Measurements from ENCODE around the gene IL20.

The IL20 gene

GRCh38 chr1:206895325-206895724 lies 29.9 kb downstream of the IL20 start:
- Histone ChIP-seq H3K27ac (ENCODE audit: low read length, poor library complexity, severe bottlenecking) (no peak overlapping the region), H3K18ac (ENCODE audit: low read depth in 1 of 2, low read length in 2 of 2) (peak overlapping the region; percentile 14 to 78), H3K79me1 (replicated peaks; ENCODE audit: low read length, poor library complexity, severe bottlenecking) (no peaks in the 10 kb centered on the region), H3K4me2 (ENCODE audit: low read length, poor library complexity, severe bottlenecking) (no peak overlapping the region), H3K4ac (ENCODE audit: low read depth in 1 of 2, low read length in 2 of 2) (peak overlapping the region in 1 of 2 experiments; percentile 58), H3K9me3 (ENCODE audit: control insufficient read depth, low read length) (no peaks in the 10 kb centered on the region), H3K4me1 (ENCODE audit: control insufficient read depth, insufficient read depth, low read depth, low read length) (peaks cover 7% of the 10 kb centered on the region), H2BK5ac (ENCODE audit: low read depth, low read length, poor library complexity, severe bottlenecking) (no peak overlapping the region), H3K14ac (ENCODE audit: low read length in 2 of 2) (no peak overlapping the region), H3K4me3 (ENCODE audit: insufficient read depth in 1 of 2, low read depth in 1 of 2, low read length in 2 of 2) (no peak overlapping the region), H4K91ac (ENCODE audit: low read length) (peak overlapping the region; percentile 96), H2AK5ac (ENCODE audit: low read length, severe bottlenecking) (no peak overlapping the region), H2AFZ (ENCODE audit: low read depth, low read length) (no peak overlapping the region), H3K9ac (ENCODE audit: low read length) (no peak overlapping the region), H3K36me3 (ENCODE audit: control insufficient read depth in 1 of 2, insufficient read depth in 2 of 2, low read depth in 1 of 2, low read length in 2 of 2) (no peaks in the 10 kb centered on the region), H2BK120ac (ENCODE audit: low read depth, low read length) (no peak overlapping the region), H3K27me3 (ENCODE audit: control insufficient read depth in 1 of 2, insufficient read depth in 1 of 2, low read length in 2 of 2) (peaks cover 0 to 9% of the 10 kb centered on the region in 2 experiments), H3K23ac (ENCODE audit: low read length in 2 of 2) (no peak overlapping the region), H2BK12ac (ENCODE audit: low read length in 2 of 2) (peak overlapping the region; percentile 81 to 97), H2BK15ac (ENCODE audit: low read depth, poor library complexity, severe bottlenecking) (peak overlapping the region; percentile 54), H4K8ac (ENCODE audit: low read length) (peak overlapping the region; percentile 41)
- DNase-seq: no peak
- WGBS: 81% methylated on average over 3 of the region's 3 CpGs

GRCh38 chr1:206895837-206896242 lies 30.4 kb downstream of the IL20 start:
- Histone ChIP-seq H3K23ac (ENCODE audit: low read length in 2 of 2) (no peak overlapping the region), H3K9me3 (ENCODE audit: control insufficient read depth, low read length) (no peaks in the 10 kb centered on the region), H2BK5ac (ENCODE audit: low read depth, low read length, poor library complexity, severe bottlenecking) (no peak overlapping the region), H3K27me3 (ENCODE audit: control insufficient read depth in 1 of 2, insufficient read depth in 1 of 2, low read length in 2 of 2) (peaks cover 2 to 9% of the 10 kb centered on the region in 2 experiments), H3K79me1 (replicated peaks; ENCODE audit: low read length, poor library complexity, severe bottlenecking) (no peaks in the 10 kb centered on the region), H3K9ac (ENCODE audit: low read length) (no peak overlapping the region), H2BK120ac (ENCODE audit: low read depth, low read length) (no peak overlapping the region), H4K8ac (ENCODE audit: low read length) (no peak overlapping the region), H2AK5ac (ENCODE audit: low read length, severe bottlenecking) (no peak overlapping the region), H3K4ac (ENCODE audit: low read depth in 1 of 2, low read length in 2 of 2) (no peak overlapping the region), H4K91ac (ENCODE audit: low read length) (peak overlapping the region; percentile 28), H3K4me3 (ENCODE audit: insufficient read depth in 1 of 2, low read depth in 1 of 2, low read length in 2 of 2) (no peak overlapping the region), H2BK15ac (ENCODE audit: low read depth, poor library complexity, severe bottlenecking) (no peak overlapping the region), H3K4me2 (ENCODE audit: low read length, poor library complexity, severe bottlenecking) (no peak overlapping the region), H3K18ac (ENCODE audit: low read depth in 1 of 2, low read length in 2 of 2) (peak overlapping the region in 1 of 2 experiments; percentile 78), H3K27ac (ENCODE audit: low read length, poor library complexity, severe bottlenecking) (no peak overlapping the region), H3K4me1 (ENCODE audit: control insufficient read depth, insufficient read depth, low read depth, low read length) (peaks cover 7% of the 10 kb centered on the region), H3K36me3 (ENCODE audit: control insufficient read depth in 1 of 2, insufficient read depth in 2 of 2, low read depth in 1 of 2, low read length in 2 of 2) (no peaks in the 10 kb centered on the region), H2AFZ (ENCODE audit: low read depth, low read length) (no peak overlapping the region), H2BK12ac (ENCODE audit: low read length in 2 of 2) (peak overlapping the region; percentile 31 to 81), H3K14ac (ENCODE audit: low read length in 2 of 2) (no peak overlapping the region)
- peak; percentile 93 for DNase-seq
- WGBS: 52% methylated on average over 3 of the region's 3 CpGs

GRCh38 chr1:206896261-206896660 lies 30.8 kb downstream of the IL20 start:
- Histone ChIP-seq H3K4me2 (ENCODE audit: low read length, poor library complexity, severe bottlenecking) (no peak overlapping the region), H2BK5ac (ENCODE audit: low read depth, low read length, poor library complexity, severe bottlenecking) (no peak overlapping the region), H2AK5ac (ENCODE audit: low read length, severe bottlenecking) (no peak overlapping the region), H2BK120ac (ENCODE audit: low read depth, low read length) (no peak overlapping the region), H4K8ac (ENCODE audit: low read length) (peak overlapping the region; percentile 21), H4K91ac (ENCODE audit: low read length) (peak overlapping the region; percentile 65), H3K79me1 (replicated peaks; ENCODE audit: low read length, poor library complexity, severe bottlenecking) (no peaks in the 10 kb centered on the region), H3K23ac (ENCODE audit: low read length in 2 of 2) (no peak overlapping the region), H2BK12ac (ENCODE audit: low read length in 2 of 2) (peak overlapping the region; percentile 59 to 61), H2AFZ (ENCODE audit: low read depth, low read length) (no peak overlapping the region), H2BK15ac (ENCODE audit: low read depth, poor library complexity, severe bottlenecking) (no peak overlapping the region), H3K4ac (ENCODE audit: low read depth in 1 of 2, low read length in 2 of 2) (peak overlapping the region; percentile 3 to 13), H3K9me3 (ENCODE audit: control insufficient read depth, low read length) (no peaks in the 10 kb centered on the region), H3K27me3 (ENCODE audit: control insufficient read depth in 1 of 2, insufficient read depth in 1 of 2, low read length in 2 of 2) (peaks cover 2 to 9% of the 10 kb centered on the region in 2 experiments), H3K4me1 (ENCODE audit: control insufficient read depth, insufficient read depth, low read depth, low read length) (peaks cover 7% of the 10 kb centered on the region), H3K18ac (ENCODE audit: low read depth in 1 of 2, low read length in 2 of 2) (peak overlapping the region; percentile 7 to 61), H3K9ac (ENCODE audit: low read length) (no peak overlapping the region), H3K4me3 (ENCODE audit: insufficient read depth in 1 of 2, low read depth in 1 of 2, low read length in 2 of 2) (no peak overlapping the region), H3K36me3 (ENCODE audit: control insufficient read depth in 1 of 2, insufficient read depth in 2 of 2, low read depth in 1 of 2, low read length in 2 of 2) (no peaks in the 10 kb centered on the region), H3K27ac (ENCODE audit: low read length, poor library complexity, severe bottlenecking) (no peak overlapping the region), H3K14ac (ENCODE audit: low read length in 2 of 2) (no peak overlapping the region)
- peak; percentile 76 for DNase-seq
- 79% methylated on average over 3 of the region's 3 CpGs for WGBS

- Histone ChIP-seq H3K23ac (ENCODE audit: low read length in 2 of 2) (no peak within 1 kb of the TSS), H4K8ac (ENCODE audit: low read length) (peak within 1 kb of the TSS; percentile 50), H2AFZ (ENCODE audit: low read depth, low read length) (no peak within 1 kb of the TSS), H2BK15ac (ENCODE audit: low read depth, poor library complexity, severe bottlenecking) (peak within 1 kb of the TSS; percentile 32), H2BK12ac (ENCODE audit: low read length in 2 of 2) (peak within 1 kb of the TSS; percentile 61 to 69), H3K4ac (ENCODE audit: low read depth in 1 of 2, low read length in 2 of 2) (peak within 1 kb of the TSS; percentile 13 to 51), H3K4me2 (ENCODE audit: low read length, poor library complexity, severe bottlenecking) (no peak within 1 kb of the TSS), H3K4me1 (ENCODE audit: control insufficient read depth, insufficient read depth, low read depth, low read length) (peaks cover 7% of the 10 kb centered on the region), H2AK5ac (ENCODE audit: low read length, severe bottlenecking) (no peak within 1 kb of the TSS), H3K9ac (ENCODE audit: low read length) (peak within 1 kb of the TSS; percentile 53), H3K27me3 (ENCODE audit: control insufficient read depth in 1 of 2, insufficient read depth in 1 of 2, low read length in 2 of 2) (peaks cover 0 to 2% of the 10 kb centered on the region in 2 experiments), H3K79me1 (replicated peaks; ENCODE audit: low read length, poor library complexity, severe bottlenecking) (no peaks in the 10 kb centered on the region), H3K14ac (ENCODE audit: low read length in 2 of 2) (no peak within 1 kb of the TSS), H2BK120ac (ENCODE audit: low read depth, low read length) (no peak within 1 kb of the TSS), H4K91ac (ENCODE audit: low read length) (peak within 1 kb of the TSS; percentile 65), H2BK5ac (ENCODE audit: low read depth, low read length, poor library complexity, severe bottlenecking) (no peak within 1 kb of the TSS), H3K36me3 (ENCODE audit: control insufficient read depth in 1 of 2, insufficient read depth in 2 of 2, low read depth in 1 of 2, low read length in 2 of 2) (no peaks in the 10 kb centered on the region), H3K27ac (ENCODE audit: low read length, poor library complexity, severe bottlenecking) (no peak within 1 kb of the TSS), H3K4me3 (ENCODE audit: insufficient read depth in 1 of 2, low read depth in 1 of 2, low read length in 2 of 2) (no peak within 1 kb of the TSS), H3K18ac (ENCODE audit: low read depth in 1 of 2, low read length in 2 of 2) (peak within 1 kb of the TSS; percentile 25 to 82), H3K9me3 (ENCODE audit: control insufficient read depth, low read length) (no peaks in the 10 kb centered on the region)
- WGBS: 59% methylated on average over 4 of the region's 4 CpGs
- DNase-seq: no peak
These were observed 31.8 kb downstream of the IL20 start, which contains the start of gene IL24 for GRCh38 chr1:206897175-206897574. Gene IL24, plus strand, starts transcription at chr1:206897443. Its CDS starts 390 bp downstream, at chr1:206897833.
